Osteoblast (primary cell): Measurements from ENCODE around the gene CDH18. TPM values are rescaled to one million over a fixed set of nuclear protein-coding genes. Genes with fewer than 3 reads are reported as not detected.

Experiments used
- DNase-seq: peaks from one replicate; pipeline ENCODE4 v3.0.0; 2011; ENCODE audit warnings: low spot score, mixed read lengths; ENCODE audit not compliant: insufficient read length; ENCODE audit errors: missing footprints
- H2AFZ ChIP-seq: 2 replicates; pipeline ENCODE4 v1.6.0; 2011; ENCODE audit warnings: mild to moderate bottlenecking, low read length
- H3K27ac ChIP-seq: 2 replicates; pipeline ENCODE4 v1.5.1; 2011; ENCODE audit warnings: mild to moderate bottlenecking, low read depth, low read length, moderate library complexity
- H3K27me3 ChIP-seq: 2 replicates; pipeline ENCODE4 v1.6.0; 2012; ENCODE audit warnings: mild to moderate bottlenecking, control low read depth, inconsistent platforms, low read length, moderate library complexity; ENCODE audit not compliant: insufficient read depth
- H3K36me3 ChIP-seq: 2 replicates; pipeline ENCODE4 v1.5.1; 2011; ENCODE audit warnings: mild to moderate bottlenecking, low read length, control low read depth, moderate library complexity; ENCODE audit not compliant: insufficient read depth
- H3K4me1 ChIP-seq: 2 replicates; pipeline ENCODE4 v1.5.1; 2011; ENCODE audit warnings: mild to moderate bottlenecking, low read length, control low read depth, moderate library complexity; ENCODE audit not compliant: insufficient read depth
- H3K4me2 ChIP-seq: 2 replicates; pipeline ENCODE4 v1.6.0; 2011; ENCODE audit warnings: mild to moderate bottlenecking, low read length; ENCODE audit not compliant: insufficient read depth
- H3K4me3 ChIP-seq: fragments of 200-600 bp; sonication (generic); 3 replicates; pipeline ENCODE4 v1.5.1; 2012; ENCODE audit warnings: mild to moderate bottlenecking, low read length, inconsistent platforms; ENCODE audit not compliant: insufficient read depth
- H3K79me2 ChIP-seq: 2 replicates; pipeline ENCODE4 v1.6.0; 2012; ENCODE audit warnings: mild to moderate bottlenecking, low read length, control low read depth, inconsistent platforms; ENCODE audit not compliant: insufficient read depth
- H3K9me3 ChIP-seq: 2 replicates; pipeline ENCODE4 v1.5.1; 2011; ENCODE audit warnings: low read depth, low read length, control low read depth
- H4K20me1 ChIP-seq: 2 replicates; pipeline ENCODE4 v1.6.0; 2012; ENCODE audit warnings: mild to moderate bottlenecking, low read length, control low read depth; ENCODE audit not compliant: insufficient read depth
- CTCF ChIP-seq: IDR thresholded peaks from 2 replicates; pipeline ENCODE4 v1.5.1; 2011; ENCODE audit warnings: mild to moderate bottlenecking, low read depth, low read length, moderate library complexity; ENCODE audit errors: extremely low read depth
- total RNA-seq: library from RNA; depleted of rRNA; stranded (reverse); fragments of >200 nt; gene quantifications from 2 replicates; pipeline ENCODE4 v1.2.3, GENCODE V29; 2012

The CDH18 gene
- total RNA-seq, 1 donor: 0.36 TPM

DNA sequence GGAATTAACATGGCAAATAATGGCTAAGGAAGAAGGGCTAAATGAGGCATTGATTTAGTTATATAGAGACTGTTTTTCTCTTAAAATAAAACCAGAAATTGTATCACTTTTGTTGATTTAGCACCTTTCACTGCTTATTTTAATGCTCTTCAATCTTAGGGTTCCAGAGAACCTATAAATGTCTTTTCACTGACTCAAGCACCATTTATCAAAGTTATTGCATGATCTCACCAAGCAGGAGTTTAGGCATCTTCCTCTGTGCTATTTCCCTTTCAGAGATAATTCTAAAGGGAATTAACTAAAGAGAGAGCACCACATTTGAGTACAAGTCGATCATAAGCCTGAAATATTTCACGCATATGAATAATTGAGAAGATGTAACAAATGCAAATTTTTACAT is 357.1 kb downstream of the CDH18 start:
- DNase-seq: no peak
- Histone ChIP-seq H3K36me3 (no peaks in the 10 kb centered on the region), H3K4me2 (no peak overlapping the region), H3K4me3 (no peak overlapping the region), H3K27me3 (no peaks in the 10 kb centered on the region), H3K79me2 (no peaks in the 10 kb centered on the region), H3K9me3 (no peaks in the 10 kb centered on the region), H3K4me1 (no peaks in the 10 kb centered on the region), H4K20me1 (no peaks in the 10 kb centered on the region), H2AFZ (no peak overlapping the region), H3K27ac (no peak overlapping the region)
- no peak for TF ChIP-seq CTCF

GRCh38 chr5:19626211-19626610 is 361.8 kb downstream of the CDH18 start:
- no peaks in the 10 kb centered on the region for H3K4me1 ChIP-seq
- H3K27me3 ChIP-seq: no peaks in the 10 kb centered on the region
- H3K27ac ChIP-seq: no peak overlapping the region
- no peaks in the 10 kb centered on the region for H3K9me3 ChIP-seq
- no peaks in the 10 kb centered on the region for H4K20me1 ChIP-seq
- no peaks in the 10 kb centered on the region for H3K79me2 ChIP-seq
- H2AFZ ChIP-seq: no peak overlapping the region
- H3K4me2 ChIP-seq: no peak overlapping the region
- TF ChIP-seq CTCF: no peak
- H3K4me3 ChIP-seq: no peak overlapping the region
- H3K36me3 ChIP-seq: no peaks in the 10 kb centered on the region
- no peak for DNase-seq

- DNase-seq: no peak
- H4K20me1 ChIP-seq: no peaks in the 10 kb centered on the region
These were observed 362.4 kb downstream of the CDH18 start for GRCh38 chr5:19625562-19625961.

GRCh38 chr5:19619571-19619970 is 368.4 kb downstream of the CDH18 start:
- Histone ChIP-seq H3K4me1 (no peaks in the 10 kb centered on the region), H3K4me3 (no peak overlapping the region), H3K36me3 (no peaks in the 10 kb centered on the region), H3K9me3 (peaks cover 3% of the 10 kb centered on the region), H3K79me2 (no peaks in the 10 kb centered on the region), H2AFZ (no peak overlapping the region), H3K4me2 (no peak overlapping the region), H3K27me3 (no peaks in the 10 kb centered on the region), H3K27ac (no peak overlapping the region), H4K20me1 (no peaks in the 10 kb centered on the region)
- DNase-seq: no peak
- TF ChIP-seq CTCF: no peak

More at GRCh38 chr5:19625562-19625961, 362.4 kb downstream of the CDH18 start:
- TF ChIP-seq CTCF: no peak
- Histone ChIP-seq H3K4me2 (no peak overlapping the region), H3K9me3 (no peaks in the 10 kb centered on the region), H3K4me3 (no peak overlapping the region), H3K27me3 (no peaks in the 10 kb centered on the region), H3K4me1 (no peaks in the 10 kb centered on the region), H3K36me3 (no peaks in the 10 kb centered on the region), H3K27ac (no peak overlapping the region), H3K79me2 (no peaks in the 10 kb centered on the region), H2AFZ (no peak overlapping the region)
